Esophagus muscularis mucosa (tissue), 4 donors: ENCODE measurements around the gene PDE6C. TPM values are rescaled to one million over a fixed set of nuclear protein-coding genes. Genes with fewer than 3 reads are reported as not detected.

Experiments used
- DNase-seq: peaks from one replicate; pipeline ENCODE4 v3.0.0-alpha.2; 2017; ENCODE audit errors: extremely low spot score
- H3K27ac ChIP-seq, 4 donors: fragments of 200-600 bp; sonication (generic); replicated peaks in 1 of 4; 1 replicate in 3 of 4; 2 replicates in 1 of 4; pipeline ENCODE4 v1.5.1; 2016 to 2019; ENCODE audit warnings: mild to moderate bottlenecking in 1 of 4
- H3K27me3 ChIP-seq, 4 donors: fragments of 200-600 bp; sonication (generic); one replicate each; pipeline versions ENCODE4 v1.5.1 to v1.6.0; 2016 to 2019
- H3K36me3 ChIP-seq, 4 donors: fragments of 200-600 bp; sonication (generic); one replicate each; pipeline ENCODE4 v1.5.1; 2016 to 2019
- H3K4me1 ChIP-seq, 4 donors: fragments of 200-600 bp; sonication (generic); one replicate each; pipeline ENCODE4 v1.5.1; 2016 to 2019
- H3K4me3 ChIP-seq, 4 donors: fragments of 200-600 bp; sonication (generic); 1 replicate in 2 of 4; 2 replicates in 2 of 4; pipeline ENCODE4 v1.5.1; 2016 to 2019; ENCODE audit warnings: mild to moderate bottlenecking in 4 of 4, moderate library complexity in 1 of 4
- H3K9me3 ChIP-seq, 4 donors: fragments of 200-600 bp; sonication (generic); 1 replicate in 3 of 4; 2 replicates in 1 of 4; pipeline ENCODE4 v1.5.1; 2016 to 2019
- CTCF ChIP-seq, 3 experiments: fragments of 200-600 bp in 2 of 3; fragments of 450-650 bp in 1 of 3; sonication (generic) in 2 of 3; IDR thresholded peaks; one replicate each; pipeline ENCODE4 v1.5.1; 2017 to 2019; ENCODE audit warnings: antibody characterized with exemption in 3 of 3, mild to moderate bottlenecking in 2 of 3, moderate library complexity in 1 of 3
- EP300 ChIP-seq: sonication (generic); formaldehyde crosslinking; IDR thresholded peaks from one replicate; pipeline ENCODE4 v1.6.1; 2017; ENCODE audit warnings: antibody characterized with exemption
- POLR2A ChIP-seq: fragments of 450-650 bp; IDR thresholded peaks from one replicate; pipeline ENCODE4 v1.6.1; 2017; ENCODE audit warnings: antibody characterized with exemption, moderate library complexity, mild to moderate bottlenecking, low read depth
- POLR2AphosphoS5 ChIP-seq, 2 donors: sonication (generic); formaldehyde crosslinking; IDR thresholded peaks; one replicate each; pipeline ENCODE4 v1.6.1; 2017; ENCODE audit warnings: antibody characterized with exemption in 2 of 2
- WGBS: methylation state at CpG from one replicate; pipeline ENCODE4 v1.1.5; 2018; 5-methylcytosine and 5-hydroxymethylcytosine counted together
- intact Hi-C: fragments of 100-400 bp; cut with DNase I; formaldehyde crosslinking; loops from one replicate; pipeline ENCODE4 v1.15.1; 2023
- total RNA-seq, 4 donors: library from RNA; depleted of rRNA; stranded (reverse); fragments of >200 nt; gene quantifications; one replicate each; pipeline versions ENCODE4 v1.1.0 to v1.2.1, GENCODE V29; 2016

The PDE6C gene
- total RNA-seq, 4 donors from 2014 or later: not detected

- Histone ChIP-seq H3K27ac (no peak overlapping the region), H3K9me3 (no peaks in the 10 kb centered on the region), H3K27me3 (no peaks in the 10 kb centered on the region), H3K4me1 (no peaks in the 10 kb centered on the region), H3K4me3 (no peak overlapping the region), H3K36me3 (no peaks in the 10 kb centered on the region)
- DNase-seq: no peak
- TF ChIP-seq EP300 (no peak), POLR2A (no peak), POLR2AphosphoS5 (IDR thresholded peaks at IDR 0.05) (no peak), CTCF (IDR thresholded peaks at IDR 0.05) (no peak)
- intact Hi-C loops: no loop called here
- WGBS: 59% methylated on average over 2 of the region's 2 CpGs
Observed at GRCh38 chr10:93712593-93712992, 100.3 kb downstream of the PDE6C start.

GRCh38 chr10:93715345-93715744, 103.0 kb downstream of the PDE6C start:
- Histone ChIP-seq H3K4me1 (no peaks in the 10 kb centered on the region), H3K36me3 (no peaks in the 10 kb centered on the region), H3K27me3 (peaks cover 0 to 6% (median 0%) of the 10 kb centered on the region in 4 donors), H3K9me3 (no peaks in the 10 kb centered on the region), H3K27ac (no peak overlapping the region), H3K4me3 (no peak overlapping the region)
- DNase-seq: no peak
- TF ChIP-seq EP300 (no peak), CTCF (IDR thresholded peaks at IDR 0.05) (no peak), POLR2A (no peak), POLR2AphosphoS5 (IDR thresholded peaks at IDR 0.05) (no peak)
- intact Hi-C loops: no loop called here
- 80% methylated on average over 5 of the region's 5 CpGs for WGBS

Other genes starting within 250 kb of the PDE6C start
- gene MYOF, start 130.2 kb upstream of the PDE6C start, total RNA-seq: 100 to 1,000 TPM in 2 of 4 donors, 10 to 100 TPM in 2; 71.2 to 120 (median 97.3) TPM
- gene CEP55, start 115.9 kb upstream of the PDE6C start, total RNA-seq: under 1 TPM in 3 of 4 donors, not detected in 1; 0.19 to 0.80 (median 0.50) TPM
- gene FFAR4, start 45.9 kb upstream of the PDE6C start, total RNA-seq: under 1 TPM in 3 of 4 donors, not detected in 1; 0.34 to 0.45 (median 0.42) TPM
- gene RBP4, start 11.3 kb upstream of the PDE6C start, total RNA-seq: 1 to 10 TPM in 1 of 4 donors, under 1 TPM in 2, not detected in 1; 0.83 to 2.0 (median 0.99) TPM
- gene FRA10AC1, start 90.1 kb downstream of the PDE6C start, total RNA-seq: 10 to 100 TPM in 3 of 4 donors, 1 to 10 TPM in 1; 7.0 to 22.4 (median 12.1) TPM
- gene LGI1, start 145.4 kb downstream of the PDE6C start, total RNA-seq: under 1 TPM in 3 of 4 donors, not detected in 1; 0.17 to 0.69 (median 0.32) TPM